SK-N-DZ (cell line): Measurements from ENCODE around the gene CTNNA2.
A peak's percentile ranks its signal among the peaks of the same experiment; 100 is the strongest.
"Not testable (repeated sequence)": the region's sequence is repeated elsewhere in the genome, so short reads cannot be mapped to it uniquely, and the experiment has no call there.

Experiments used
- DNase-seq: peaks from one replicate; pipeline ENCODE4 v3.0.0-alpha.2; 2015; ENCODE audit warnings: low spot score

The CTNNA2 gene

DNA sequence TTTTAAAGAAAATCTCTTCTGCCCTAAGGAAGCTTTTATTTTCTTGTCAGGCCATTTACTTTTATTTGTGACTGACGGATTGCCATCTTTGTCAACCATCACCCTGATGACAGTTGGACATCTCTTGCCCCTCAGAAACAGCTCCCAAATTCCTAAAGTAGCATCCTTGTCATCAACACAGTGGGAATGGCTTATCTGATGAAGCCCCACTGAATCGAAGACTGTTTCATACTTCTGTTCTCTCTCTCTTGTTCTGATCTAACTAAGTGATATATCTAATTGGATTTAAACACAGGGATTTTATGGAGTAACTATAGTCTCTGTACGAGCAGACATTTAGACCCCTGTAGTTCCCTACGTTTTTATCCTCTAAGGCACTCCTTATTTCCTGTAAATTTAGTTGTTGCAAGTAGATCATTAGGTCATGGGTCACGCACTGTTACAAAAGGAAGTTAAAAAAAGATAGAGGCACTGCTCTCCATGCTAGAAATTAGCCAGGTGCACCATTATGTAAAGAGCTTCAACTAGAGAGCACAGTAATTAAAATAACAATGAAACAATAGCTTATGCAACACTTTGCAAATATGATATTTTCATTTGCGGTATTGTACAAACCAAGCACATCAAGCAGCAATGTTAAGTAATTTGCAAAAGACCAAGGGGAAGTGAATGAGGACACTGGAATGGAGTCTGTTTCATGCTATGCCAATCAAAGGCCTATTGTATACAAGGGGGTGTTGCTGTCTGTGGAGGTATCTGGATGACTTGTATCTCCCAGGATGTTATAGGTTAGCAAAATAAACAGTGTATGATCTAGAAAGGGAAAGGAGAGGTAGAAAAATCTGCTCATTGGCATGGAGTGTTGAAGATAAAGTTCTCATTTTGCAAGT, 507.0 kb downstream of the CTNNA2 start:
- DNase-seq = peak; percentile 78

DNA sequence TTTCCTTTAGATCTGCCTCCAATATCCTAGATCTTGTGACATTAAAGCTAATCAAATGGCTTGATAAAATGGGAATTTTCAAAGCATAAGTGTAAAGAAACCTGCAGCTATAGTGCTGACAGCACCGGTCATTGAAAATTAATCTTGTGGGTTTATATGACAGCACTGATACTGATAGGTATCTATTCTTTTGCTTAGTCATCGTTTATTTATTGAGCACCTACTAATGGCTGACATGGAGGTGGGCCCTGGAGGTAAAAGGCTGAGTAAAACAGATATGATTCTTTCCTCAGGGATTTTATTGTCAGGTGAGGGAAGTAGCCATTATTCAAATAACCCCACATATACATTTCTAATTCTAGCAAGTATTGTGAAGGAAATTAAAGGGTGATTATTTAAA, 509.2 kb downstream of the CTNNA2 start:
- no peak for DNase-seq

DNA sequence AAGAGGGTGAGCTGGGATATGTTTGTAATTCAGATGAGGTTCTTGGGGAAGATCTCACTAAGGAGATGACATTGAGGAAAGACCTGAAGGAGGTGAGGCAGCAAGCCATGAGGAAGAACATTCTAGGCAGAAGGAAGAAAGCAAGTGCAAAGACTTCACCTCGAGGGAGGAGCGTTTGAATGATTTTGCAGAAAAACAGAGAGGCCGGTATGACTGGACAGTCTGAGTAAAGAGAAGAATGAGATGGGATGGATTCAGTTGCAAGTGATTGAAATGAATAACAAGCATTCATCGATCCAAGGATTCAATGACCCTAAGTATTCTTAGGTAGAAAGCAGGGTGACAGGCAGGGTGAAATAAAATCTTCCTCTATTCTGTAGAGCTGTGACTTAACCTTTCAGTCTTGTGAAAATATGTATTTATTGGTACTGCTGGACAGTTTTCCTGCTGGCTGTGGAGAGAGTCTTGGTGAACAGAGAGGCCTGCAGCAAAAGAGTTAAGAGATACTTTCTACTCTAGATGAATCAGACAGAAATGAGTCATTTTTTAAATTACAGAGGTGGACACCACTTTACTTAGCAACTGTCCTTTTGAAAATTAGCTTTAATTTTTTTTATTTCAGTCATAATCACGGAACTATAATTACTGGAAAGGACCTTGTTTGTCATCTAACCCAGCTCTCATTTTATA, 513.3 kb downstream of the CTNNA2 start:
- DNase-seq = no peak

DNA sequence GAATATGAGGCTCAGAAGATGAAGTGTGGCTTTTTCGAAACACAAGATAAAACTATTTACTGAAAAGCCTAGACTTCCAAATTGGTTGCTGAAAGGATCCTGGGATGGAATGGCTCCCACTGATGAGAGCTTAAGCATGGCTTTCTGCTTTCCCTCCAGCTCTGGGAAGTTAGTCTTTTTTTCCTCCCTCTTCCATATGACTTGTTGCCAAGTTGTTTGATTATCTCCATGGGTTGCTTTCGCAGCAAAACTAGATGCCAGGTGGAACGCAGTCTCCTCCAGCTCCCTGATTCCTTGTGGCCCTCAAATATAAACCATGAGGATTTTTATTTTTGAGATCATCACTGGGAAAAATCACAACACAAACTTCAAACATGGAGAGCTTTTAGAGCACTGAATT, 515.2 kb downstream of the CTNNA2 start:
- no peak for DNase-seq

DNA sequence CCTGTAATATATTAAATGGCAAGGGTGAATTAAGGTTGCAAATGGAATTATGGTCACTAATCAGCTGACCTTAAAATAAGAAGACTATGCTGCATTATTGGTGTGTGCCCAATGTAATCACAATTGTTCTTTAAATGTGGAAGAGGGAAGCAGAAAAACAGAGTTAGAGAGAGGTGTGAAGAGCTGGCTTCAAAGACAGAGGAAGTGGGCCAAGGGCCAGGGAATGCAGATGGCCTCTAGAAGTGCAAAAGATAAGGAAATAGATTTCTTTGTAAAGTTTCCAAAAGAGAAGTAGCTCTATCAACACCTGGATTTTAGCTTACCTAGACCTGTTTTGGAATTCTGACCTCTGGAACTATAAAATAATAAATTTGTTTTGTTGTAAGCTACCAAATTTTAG, 515.7 kb downstream of the CTNNA2 start:
- DNase-seq = no peak

DNA sequence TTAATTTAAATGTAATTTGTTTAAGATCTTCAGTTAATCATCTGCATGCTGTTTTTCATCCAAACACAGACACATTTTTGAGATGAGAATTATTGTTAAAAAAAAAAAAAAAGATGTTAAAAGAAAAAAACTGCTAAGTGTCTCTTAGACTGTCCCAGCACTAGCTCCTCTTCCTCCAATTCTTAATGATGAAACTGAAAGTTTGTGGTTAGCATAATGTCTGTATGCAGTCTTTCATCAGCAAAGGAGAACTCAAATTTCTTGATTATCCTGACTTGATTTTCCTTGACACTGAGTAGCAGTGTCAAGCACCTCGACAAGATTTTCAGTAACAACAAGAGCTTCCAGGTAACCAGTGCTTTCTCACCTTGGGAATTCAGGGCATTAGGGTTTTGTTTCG, 517.3 kb downstream of the CTNNA2 start:
- DNase-seq = no peak

DNA sequence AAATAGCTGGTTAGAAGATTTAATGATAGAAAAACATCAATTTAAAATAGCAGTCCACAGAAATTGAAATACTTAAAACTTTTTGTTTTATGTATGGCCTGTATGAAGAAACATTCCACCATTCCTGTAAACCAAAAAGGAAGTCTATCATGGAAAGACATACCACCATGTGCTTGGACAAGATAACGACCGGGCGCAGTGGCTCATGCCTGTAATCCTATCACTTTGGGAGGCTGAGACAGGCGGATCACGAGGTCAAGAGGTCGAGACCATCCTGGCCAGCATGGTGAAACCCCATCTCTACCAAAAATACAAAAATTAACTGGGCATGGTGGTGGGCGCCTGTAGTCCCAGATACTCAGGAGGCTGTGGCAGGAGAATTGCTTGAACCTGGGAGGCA, 519.8 kb downstream of the CTNNA2 start:
- not testable (repeated sequence) for DNase-seq

DNA sequence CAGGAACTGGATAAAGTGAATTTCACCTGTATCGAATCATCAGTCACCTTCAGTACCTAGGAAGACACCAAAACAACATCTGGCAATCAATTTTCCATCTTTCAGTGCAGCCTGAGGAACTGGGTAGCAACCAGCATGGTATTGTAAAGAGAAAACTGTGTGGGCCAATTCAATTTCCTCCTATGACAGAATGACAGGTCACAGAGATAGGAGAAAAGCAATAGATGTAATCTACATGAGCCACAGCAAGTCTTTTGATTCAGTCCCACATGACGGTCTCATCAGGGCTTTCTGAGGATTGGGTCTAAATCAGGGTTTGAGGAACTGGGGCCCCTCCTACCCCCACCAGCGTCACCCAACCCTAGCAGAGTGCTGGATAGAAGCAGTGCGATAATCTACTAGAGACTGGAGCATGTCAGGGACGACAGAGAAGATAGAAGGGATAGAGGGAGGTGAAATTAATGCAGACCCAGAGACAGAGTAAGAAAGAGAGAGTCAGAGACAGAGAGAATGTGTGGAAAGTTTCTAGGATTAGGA, 523.0 kb downstream of the CTNNA2 start:
- peak; percentile 90 for DNase-seq

DNA sequence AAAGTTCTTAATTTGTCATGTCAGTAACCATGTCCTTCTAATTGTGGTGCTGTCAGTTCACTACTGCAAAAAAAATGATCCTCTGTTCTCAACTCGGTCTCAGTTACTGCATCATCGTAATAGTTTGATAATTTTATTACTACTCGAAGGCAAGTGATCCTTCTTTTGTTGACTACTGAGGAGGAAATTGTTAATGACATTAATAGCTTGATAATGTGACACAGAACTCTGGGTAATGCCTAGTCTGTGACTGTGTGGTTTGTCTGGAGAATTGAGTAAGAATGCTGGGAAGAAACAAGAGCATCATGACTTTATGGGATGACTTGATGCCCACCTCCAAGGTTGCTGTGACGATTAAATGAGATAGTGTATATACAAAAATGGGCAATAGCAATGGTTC, 524.5 kb downstream of the CTNNA2 start:
- DNase-seq = no peak

DNA sequence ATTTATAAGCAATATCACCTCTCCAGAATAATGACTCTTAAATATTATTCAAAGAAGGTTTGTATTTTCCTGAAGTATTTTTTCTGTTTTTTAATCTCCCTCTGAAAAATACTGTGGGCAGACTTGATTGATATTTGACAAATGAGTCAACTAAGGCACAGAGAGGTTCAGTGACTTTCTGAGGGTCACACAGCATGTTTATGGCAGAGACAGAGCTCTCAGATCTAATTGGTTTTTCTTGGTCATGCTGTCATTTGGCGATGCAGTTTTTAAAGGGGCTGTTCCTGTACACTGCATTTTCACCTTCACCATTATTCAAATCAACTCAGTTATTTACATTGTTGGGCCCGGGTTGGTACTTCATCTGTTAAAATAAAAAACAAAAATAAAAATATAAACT, 527.4 kb downstream of the CTNNA2 start:
- DNase-seq = no peak

DNA sequence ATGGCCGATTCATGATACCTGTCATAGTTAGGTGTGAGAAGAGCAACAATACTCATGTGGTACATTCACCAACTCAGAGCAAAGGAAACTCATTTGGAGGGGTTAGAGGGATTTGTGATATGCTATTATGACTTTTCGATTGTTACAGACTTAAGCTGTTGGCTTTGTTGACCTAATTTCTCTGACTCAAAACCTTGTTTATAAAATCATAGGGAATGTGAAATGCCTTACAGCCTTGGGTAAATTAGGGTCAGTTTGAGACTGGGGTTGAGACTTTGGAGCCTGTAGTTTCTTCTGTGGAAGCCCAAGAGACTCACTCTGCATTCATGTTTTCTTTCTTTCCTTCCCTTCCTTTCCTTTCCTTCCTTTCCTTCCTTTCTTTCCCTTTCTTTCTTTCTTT, 529.8 kb downstream of the CTNNA2 start:
- DNase-seq = no peak

DNA sequence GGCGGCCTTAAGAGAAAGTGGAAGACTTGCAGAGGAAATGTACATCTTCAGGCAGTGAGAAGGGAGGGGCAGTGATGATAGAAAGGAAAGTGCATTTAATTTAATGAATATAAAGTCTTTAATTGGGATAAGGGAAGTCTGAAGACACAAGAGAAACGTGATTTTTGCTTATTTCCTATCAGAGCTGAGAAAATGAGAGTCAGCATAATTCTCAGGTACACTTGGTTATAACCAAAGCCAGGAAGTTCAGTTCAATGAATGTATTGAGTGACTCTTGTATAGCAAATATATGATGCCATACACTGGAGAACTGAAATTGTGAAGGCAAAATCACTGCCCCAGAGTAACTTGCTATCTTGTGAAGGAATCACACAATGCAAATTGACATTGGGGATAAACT, 535.4 kb downstream of the CTNNA2 start:
- no peak for DNase-seq

DNA sequence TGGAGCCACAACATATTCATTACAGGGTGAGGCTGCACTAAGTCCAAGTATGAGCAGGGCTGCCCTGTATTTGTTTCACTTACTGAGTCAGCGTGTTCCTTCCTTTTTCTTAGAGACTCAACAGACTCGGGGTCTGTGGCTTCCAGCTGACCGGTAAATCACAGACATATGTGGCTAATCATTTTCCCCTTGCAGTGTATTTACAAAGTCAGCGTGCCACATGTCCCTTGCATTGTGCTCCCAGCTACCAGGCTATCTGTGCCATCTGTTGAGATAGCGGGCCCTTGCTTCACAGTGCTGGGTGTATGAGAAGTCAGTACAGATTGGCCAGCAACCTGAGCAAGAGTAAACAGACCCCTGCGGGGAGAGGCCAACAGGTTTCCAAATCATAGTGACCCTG, 537.4 kb downstream of the CTNNA2 start:
- DNase-seq = peak; percentile 33

DNA sequence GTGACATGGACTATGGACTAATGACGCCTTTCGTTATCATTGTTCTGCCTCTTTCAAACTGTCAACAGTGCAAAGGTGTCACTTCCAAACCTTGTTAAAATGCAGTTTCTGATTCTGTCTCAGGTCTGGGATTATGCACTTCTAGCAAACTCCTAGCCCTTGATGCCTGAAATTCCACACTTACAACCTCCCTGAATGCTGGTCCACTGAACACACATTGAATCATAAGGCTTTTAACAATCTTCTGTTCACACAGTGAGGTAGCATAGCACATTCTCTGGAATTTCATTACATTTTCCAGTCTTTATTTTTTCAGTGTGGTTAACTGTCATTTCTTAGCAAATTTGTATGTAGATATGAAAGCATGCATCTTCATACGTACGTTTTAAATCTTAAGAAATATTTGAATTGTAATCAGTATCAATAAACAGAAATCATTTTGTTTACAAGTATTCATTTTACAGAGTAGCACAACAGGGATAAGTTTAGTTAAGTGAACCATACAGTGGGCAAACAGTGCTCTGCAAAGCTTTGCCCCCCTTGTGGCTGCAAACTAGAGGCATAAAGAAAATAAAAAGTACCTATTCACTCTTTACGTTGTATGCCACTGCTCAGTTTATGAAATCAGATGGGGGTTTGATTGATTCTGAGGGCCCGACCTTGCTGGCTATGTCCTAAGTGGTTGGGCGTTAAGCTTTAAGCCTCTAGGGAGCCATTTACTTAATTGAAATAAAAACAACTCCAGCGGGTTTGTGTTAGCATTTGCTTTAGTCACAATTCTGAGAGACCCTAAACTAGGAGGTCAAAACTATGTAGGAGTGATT, 540.9 kb downstream of the CTNNA2 start:
- no peak for DNase-seq

DNA sequence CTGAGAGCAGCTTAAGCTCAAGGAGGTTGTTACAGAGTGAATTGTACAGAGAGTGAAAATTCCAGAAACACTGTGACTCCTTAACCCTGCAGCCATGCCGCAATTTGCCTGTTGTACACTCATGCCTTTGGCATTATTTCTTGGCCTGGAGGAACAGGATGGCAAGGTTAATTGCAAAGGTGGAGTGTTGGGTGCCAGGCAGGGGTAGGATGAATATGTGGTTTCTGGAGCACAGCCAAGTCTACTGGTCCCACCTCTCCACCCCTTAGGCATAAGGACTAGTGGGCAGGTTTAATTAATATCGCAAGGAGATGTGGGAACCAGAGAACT, 541.5 kb downstream of the CTNNA2 start:
- DNase-seq = no peak

DNA sequence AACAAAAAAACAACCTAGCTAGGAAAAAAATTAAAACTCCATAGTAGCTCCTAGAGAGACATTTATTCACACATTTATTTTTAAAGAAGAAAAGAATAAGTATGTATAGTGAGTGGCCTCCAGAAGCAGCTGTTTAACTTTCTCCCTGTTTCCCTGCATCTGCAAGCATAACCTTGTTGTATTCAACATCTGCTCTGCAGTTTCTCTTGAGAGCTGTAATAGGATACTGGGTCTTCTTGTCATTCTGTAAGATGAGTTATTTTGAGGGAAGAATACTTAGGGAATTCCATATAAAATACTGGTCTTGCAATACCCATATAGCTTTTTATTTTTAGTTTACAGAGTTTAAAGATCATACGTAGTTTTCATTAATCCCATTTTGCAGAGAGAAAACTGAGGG, 545.1 kb downstream of the CTNNA2 start:
- no peak for DNase-seq

DNA sequence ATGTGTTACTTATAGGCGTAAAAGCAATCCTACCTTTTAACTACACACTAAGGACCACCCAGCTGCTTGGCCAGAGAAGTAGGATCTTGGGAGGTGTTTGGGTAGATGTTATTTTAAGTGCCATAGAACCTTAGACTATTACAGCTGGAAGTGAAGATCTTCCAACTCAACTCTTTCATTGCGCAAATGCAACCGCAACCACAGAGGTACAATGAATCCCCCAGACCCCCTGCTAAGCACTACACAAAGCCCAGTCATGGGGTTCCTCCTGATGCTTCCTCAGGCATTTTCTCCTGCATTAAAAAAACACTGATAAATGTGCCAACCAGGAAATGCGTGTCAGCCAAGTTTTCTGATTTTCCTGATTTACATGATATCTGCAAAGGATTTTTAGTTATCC, 545.7 kb downstream of the CTNNA2 start:
- DNase-seq = no peak

DNA sequence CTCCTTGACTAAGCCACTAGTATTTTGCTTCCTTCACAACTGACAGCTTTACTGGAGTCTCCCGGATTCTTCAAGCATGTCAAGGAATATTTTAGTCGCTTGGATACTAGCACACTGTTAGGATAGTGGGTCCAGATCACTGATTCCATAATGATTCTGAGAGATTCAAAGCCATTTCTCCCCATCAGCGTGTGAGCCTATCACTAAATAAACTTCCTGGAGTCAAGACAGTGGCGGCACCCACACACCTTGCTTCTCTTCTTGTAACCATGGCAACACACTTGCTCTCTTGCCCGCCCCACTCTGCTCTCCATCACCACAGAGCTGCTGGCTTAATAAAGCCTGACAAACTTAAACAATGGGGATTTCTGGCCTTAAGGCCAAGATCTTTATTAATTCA, 546.6 kb downstream of the CTNNA2 start:
- DNase-seq = no peak

DNA sequence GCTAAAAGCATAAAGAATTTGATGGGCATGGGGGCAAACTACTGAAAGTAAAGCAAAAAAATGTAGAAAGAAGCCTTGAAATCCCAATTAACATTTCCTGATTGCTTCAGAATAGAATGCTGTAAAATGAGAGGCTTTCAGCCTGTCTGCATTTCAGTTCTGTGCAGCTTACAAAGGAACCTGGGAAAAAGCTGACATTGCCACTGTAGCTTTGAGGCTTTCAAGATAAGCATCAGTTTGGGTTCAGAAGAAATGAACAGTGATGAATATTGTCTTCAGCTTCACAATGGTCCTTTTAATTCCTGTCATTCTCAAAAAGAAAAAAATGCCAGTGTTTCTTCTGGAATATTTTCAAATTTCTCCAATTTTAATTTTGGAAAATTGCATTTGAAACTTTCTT, 549.0 kb downstream of the CTNNA2 start:
- no peak for DNase-seq

DNA sequence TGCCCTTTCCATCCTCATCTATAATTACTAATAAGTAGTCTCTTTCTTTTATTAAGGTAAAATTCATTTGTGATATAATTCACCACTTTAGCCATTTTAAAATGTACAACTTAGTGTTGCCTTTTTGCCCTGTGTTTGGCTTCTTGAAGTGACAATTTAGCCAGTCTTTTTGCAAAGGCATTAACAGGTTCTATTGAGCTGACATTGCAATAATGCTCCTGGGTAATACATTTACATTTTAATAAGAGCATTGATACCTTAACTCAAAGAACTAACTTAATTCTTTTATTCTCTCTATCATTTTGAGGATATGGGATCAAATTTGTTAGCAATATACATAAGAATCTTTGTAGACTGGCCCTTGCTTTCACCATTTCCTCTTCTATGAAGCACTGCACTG, 549.4 kb downstream of the CTNNA2 start:
- no peak for DNase-seq

DNA sequence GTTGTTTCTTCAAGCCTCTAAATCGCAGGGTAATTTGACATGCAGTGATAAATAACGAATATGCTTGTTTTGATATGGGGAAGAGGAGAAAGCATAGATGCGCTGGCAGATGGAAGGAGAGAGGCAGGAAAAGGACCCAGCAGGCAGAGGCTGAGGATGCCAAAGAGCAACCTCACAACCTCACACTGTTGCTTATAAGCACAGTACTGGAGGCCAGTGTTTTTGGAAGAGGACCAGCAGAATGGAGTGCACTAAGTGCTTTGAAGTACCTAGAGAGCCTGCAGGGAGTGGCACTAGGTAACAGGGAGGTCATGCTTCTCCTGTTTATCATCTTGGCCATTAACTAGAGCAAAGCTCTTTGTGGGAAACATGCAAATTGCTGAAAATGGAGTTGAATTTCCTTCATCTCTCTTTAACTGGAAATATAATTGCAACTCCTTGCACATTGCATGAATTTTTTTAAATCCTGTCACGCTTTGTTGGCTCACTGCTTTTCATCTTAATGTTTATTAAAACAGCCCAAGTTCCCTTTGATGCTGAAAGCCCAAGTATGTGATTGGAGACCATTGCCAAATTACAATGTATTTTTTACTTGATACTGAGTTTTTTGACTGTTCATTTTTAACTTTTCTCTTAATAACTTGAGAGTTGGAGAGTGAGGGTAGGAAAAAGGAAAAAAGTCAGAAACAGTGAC, 555.3 kb downstream of the CTNNA2 start:
- DNase-seq = no peak

DNA sequence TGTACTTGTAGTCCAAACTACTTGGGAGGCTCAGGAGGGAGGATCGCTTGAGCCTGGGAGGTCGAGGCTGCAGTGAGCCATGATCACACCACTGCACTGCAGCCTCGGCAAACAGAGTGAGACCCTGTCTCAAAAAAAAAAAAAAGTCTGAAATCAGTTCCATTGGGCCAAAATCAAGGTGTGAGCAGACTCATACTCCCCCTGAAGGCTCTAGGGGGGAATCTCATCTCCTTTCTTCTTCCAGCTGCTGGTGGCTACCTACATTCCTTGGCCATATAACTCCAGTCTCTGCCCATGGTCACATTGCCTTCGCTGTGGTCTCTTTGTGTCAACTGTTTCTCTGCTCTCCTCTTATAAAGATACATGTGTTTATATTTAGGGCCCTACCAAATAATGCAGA, 557.7 kb downstream of the CTNNA2 start:
- DNase-seq = no peak
